Measurements from ENCODE around the gene RSKR. TPM values are rescaled to one million over a fixed set of nuclear protein-coding genes. Genes with fewer than 3 reads are reported as not detected.
A peak's percentile ranks its signal among the peaks of the same experiment; 100 is the strongest.

Gene RSKR
- total RNA-seq, 1 experiment from 2014 or later, result 21.7 TPM

DNA sequence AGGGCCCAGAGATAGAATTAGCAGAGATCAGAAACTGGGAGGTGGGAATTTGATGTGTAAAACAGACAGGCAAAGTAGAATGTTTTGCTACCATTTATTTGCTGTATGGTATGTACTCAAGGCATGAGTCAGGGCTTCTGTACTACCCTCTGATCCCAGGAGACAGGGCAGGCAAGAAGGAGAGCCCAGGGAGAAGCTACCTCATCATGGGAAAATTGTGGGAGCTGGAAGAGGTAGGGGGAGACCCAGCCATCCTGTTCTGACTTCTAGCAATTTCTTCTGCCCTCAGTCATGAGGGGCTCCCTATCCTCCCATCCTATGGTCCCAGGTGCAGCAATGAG lies 41.0 kb downstream of the RSKR start:
- CTCF ChIA-PET, result no interaction called here
- intact Hi-C loops (cut with micrococcal nuclease; ENCODE audit: unreplicated experiment), result no loop called here
- TF ChIP-seq EZH2 (IDR thresholded peaks at IDR 0.05; ENCODE audit: low read depth) (no peak), CTCF (conservative IDR thresholded peaks at IDR 0.05) (no peak)
- no peaks in the 10 kb centered on the region for H3K9me2 ChIP-seq (ENCODE audit: insufficient read depth)
- H3K4me1 ChIP-seq (replicated peaks; ENCODE audit: insufficient read depth), result peaks cover 21% of the 10 kb centered on the region
- no peak overlapping the region for H3K4me3 ChIP-seq
- no peaks in the 10 kb centered on the region for H4K20me1 ChIP-seq (ENCODE audit: insufficient read depth)
- peaks cover 11% of the 10 kb centered on the region for H3K79me2 ChIP-seq (ENCODE audit: low read depth)
- 0 out of 2 replicates have a peak, but pooled peaks cover under 1% of the 10 kb centered on the region for H3K36me3 ChIP-seq (ENCODE audit: low read depth)
- DNase-seq, result no peak
- POLR2A ChIA-PET (ENCODE audit: unreplicated experiment), result no interaction called here
- no TSS peak for BruUV-seq (replicated peaks)
- H3K4me2 ChIP-seq, result no peak overlapping the region
- H3K9me3 ChIP-seq (ENCODE audit: insufficient read depth, low read depth), result no peaks in the 10 kb centered on the region
- H3K27me3 ChIP-seq (ENCODE audit: insufficient read depth, low read depth), result no peaks in the 10 kb centered on the region
- H2AFZ ChIP-seq, result no peak overlapping the region
- H3K27ac ChIP-seq, result no peak overlapping the region
- peaks cover 15% of the 10 kb centered on the region; the same call in 1 of the 2 replicates for H3F3A ChIP-seq (ENCODE audit: insufficient read depth, low read depth)

GRCh38 chr17:28572259-28573039 lies 41.5 kb downstream of the RSKR start:
- ChIA-PET CTCF (no interaction called here), POLR2A (ENCODE audit: unreplicated experiment) (no interaction called here)
- peaks cover 21% of the 10 kb centered on the region for H3K4me1 ChIP-seq (replicated peaks; ENCODE audit: insufficient read depth)
- peak overlapping the region; percentile 81; the same call in 1 of the 2 replicates for H3K4me3 ChIP-seq
- H3F3A ChIP-seq (ENCODE audit: insufficient read depth, low read depth), result peaks cover 9% of the 10 kb centered on the region; the same call in 1 of the 2 replicates
- H3K9me2 ChIP-seq (ENCODE audit: insufficient read depth), result no peaks in the 10 kb centered on the region
- H3K27ac ChIP-seq, result no peak overlapping the region
- BruUV-seq (replicated peaks), result no TSS peak
- TF ChIP-seq EZH2 (IDR thresholded peaks at IDR 0.05; ENCODE audit: low read depth) (no peak), CTCF (conservative IDR thresholded peaks at IDR 0.05) (no peak)
- H3K9me3 ChIP-seq (ENCODE audit: insufficient read depth, low read depth), result no peaks in the 10 kb centered on the region
- H3K36me3 ChIP-seq (ENCODE audit: low read depth), result no peaks in the 10 kb centered on the region
- intact Hi-C loops (cut with micrococcal nuclease; ENCODE audit: unreplicated experiment), result no loop called here
- peak overlapping the region; percentile 95 for H2AFZ ChIP-seq
- no peaks in the 10 kb centered on the region for H4K20me1 ChIP-seq (ENCODE audit: insufficient read depth)
- peaks cover 11% of the 10 kb centered on the region for H3K79me2 ChIP-seq (ENCODE audit: low read depth)
- H3K4me2 ChIP-seq, result peak overlapping the region; percentile 88
- DNase-seq, result no peak
- no peaks in the 10 kb centered on the region for H3K27me3 ChIP-seq (ENCODE audit: insufficient read depth, low read depth)

DNA sequence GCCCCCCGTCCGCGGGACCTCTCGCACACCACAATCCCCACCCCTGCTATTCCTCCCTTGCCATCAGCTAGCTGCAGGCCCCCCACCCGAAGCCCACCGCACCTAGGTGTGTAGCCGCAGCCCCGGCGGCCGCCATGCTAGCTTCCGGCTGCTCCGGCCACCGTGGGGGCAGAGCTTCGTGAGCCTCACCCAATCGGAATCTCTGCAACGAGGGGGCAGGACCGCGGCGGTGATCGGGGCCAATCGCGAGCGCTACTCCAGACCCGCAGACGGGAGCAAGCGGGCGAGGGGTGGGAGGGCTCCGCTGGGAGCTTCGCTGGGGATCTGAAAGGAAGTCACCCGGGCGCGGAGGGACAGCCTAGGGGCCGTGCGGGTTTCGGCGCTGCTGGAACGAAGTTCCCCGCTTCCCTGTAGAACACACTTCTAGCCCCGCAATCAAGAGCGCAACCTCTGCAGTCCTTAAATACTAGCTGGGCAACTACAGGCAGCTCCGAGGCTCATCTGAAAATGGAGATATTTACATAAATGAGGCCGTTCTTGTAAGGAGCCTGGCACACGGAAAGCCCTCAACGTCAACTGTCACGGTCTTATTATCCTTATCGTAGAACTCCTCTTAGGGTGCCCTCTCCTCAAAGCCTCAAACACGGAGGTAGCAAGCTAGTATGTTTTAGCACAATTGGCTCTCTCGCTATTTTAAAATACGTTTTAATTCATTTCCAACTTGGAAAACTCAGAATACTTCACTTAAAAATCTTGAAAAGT lies 42.4 kb downstream of the RSKR start, which contains the start of gene PIGS:
PIGS (minus strand) TSS at position 164 of the 762 bp plus-strand sequence; CDS start at position 136, 28 bp downstream.
- Histone ChIP-seq H3K36me3 (ENCODE audit: low read depth) (no peaks in the 10 kb centered on the region), H2AFZ (peak within 1 kb of the TSS; percentile 95), H3F3A (ENCODE audit: insufficient read depth, low read depth) (peaks cover 5% of the 10 kb centered on the region; the same call in 1 of the 2 replicates), H3K79me2 (ENCODE audit: low read depth) (peaks cover 11% of the 10 kb centered on the region), H3K4me1 (replicated peaks; ENCODE audit: insufficient read depth) (peaks cover 17% of the 10 kb centered on the region), H3K4me2 (peak within 1 kb of the TSS; percentile 88), H3K9me3 (ENCODE audit: insufficient read depth, low read depth) (no peaks in the 10 kb centered on the region), H3K9me2 (ENCODE audit: insufficient read depth) (no peaks in the 10 kb centered on the region), H3K27ac (no peak within 1 kb of the TSS), H3K27me3 (ENCODE audit: insufficient read depth, low read depth) (no peaks in the 10 kb centered on the region), H3K4me3 (peak within 1 kb of the TSS; percentile 81), H4K20me1 (ENCODE audit: insufficient read depth) (no peaks in the 10 kb centered on the region)
- DNase-seq, result peak; percentile 84 to 92
- ChIA-PET POLR2A (ENCODE audit: unreplicated experiment) (interaction anchor here (0.5 to 0.7 kb wide), 6 partner anchors 26 to 937 kb away, joined by 3 to 15 read pairs (median 6); no protein-coding TSS in a partner anchor), CTCF (interaction anchor here (0.5 kb wide), 1 partner anchor 440 kb away, joined by 6 read pairs; no protein-coding TSS in a partner anchor)
- intact Hi-C loops (cut with micrococcal nuclease; ENCODE audit: unreplicated experiment), result no loop called here
- no TSS peak for BruUV-seq (replicated peaks)
- TF ChIP-seq EZH2 (IDR thresholded peaks at IDR 0.05; ENCODE audit: low read depth) (no peak), CTCF (conservative IDR thresholded peaks at IDR 0.05) (no peak)

Data from PC-9 (cell line).